ENCODE measurements around the gene LRP1B.

The LRP1B gene

DNA sequence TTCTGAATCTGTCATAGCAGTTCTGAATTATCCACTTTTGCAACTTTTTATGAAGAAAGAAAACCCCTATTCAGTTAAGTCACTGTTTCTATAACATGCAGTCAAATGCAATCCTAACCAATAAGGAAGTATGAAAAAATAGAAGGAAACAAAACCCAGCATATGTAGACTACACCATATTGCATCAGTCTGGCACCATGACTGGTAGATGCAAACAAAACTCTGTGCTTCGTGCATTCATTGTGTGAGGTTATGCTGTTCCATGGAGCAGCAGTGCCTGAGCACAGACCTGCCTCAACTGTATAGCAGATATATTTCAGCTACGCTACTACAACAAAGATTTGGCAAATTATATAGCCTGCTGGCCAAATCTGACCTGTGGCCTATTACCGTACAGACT lies 325.5 kb downstream of the LRP1B start:
- no peak for DNase-seq (ENCODE audit: low read depth in 1 of 2, low spot score in 1 of 2)
- in situ Hi-C loops (cut with HindIII; ENCODE audit: low pct_unique_long_range_greater_than_20kb, low sequenced_read_pairs) = no loop called here
- no peak for TF ChIP-seq JUND (IDR thresholded peaks at IDR 0.05; ENCODE audit: low read depth)

DNA sequence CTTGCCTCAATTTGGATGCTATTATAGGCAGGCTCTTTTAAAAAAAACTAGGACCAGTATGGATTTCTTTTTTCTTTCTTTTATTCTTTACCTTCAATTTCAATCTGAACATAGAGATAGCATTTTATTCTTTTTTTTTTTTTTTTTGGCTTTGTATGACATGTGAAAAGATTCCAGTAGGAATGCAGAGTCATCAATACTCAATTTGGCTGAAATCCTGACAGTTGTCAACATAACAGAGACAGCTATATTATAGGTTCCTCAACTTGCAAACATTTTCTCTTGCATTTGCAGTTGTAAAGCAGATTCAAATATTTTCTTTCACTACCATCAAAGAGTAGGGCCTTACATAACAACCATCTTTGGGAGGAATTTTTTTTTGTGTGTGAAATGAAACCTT lies 334.4 kb downstream of the LRP1B start:
- DNase-seq (ENCODE audit: low read depth in 1 of 2, low spot score in 1 of 2) = no peak
- no peak for TF ChIP-seq JUND (IDR thresholded peaks at IDR 0.05; ENCODE audit: low read depth)
- in situ Hi-C loops (cut with HindIII; ENCODE audit: low pct_unique_long_range_greater_than_20kb, low sequenced_read_pairs) = no loop called here

DNA sequence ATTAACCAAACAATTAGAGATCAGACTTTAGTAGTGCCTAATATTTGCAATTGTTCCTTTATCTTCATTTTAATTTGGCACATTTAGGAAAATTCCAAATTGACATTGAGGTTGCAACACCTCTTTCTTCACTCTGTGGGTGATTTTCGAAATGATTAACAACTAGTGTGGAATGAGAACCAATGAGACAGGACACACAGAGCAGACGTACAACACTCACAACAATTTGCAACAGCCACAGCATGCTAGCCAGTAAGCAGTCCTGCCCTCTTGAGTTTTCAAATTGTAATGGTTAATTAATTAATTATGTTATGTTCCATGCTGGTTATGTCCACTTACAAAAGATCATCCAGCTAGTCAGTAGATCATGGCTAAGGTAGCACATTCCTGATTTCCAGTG lies 339.3 kb downstream of the LRP1B start:
- no peak for TF ChIP-seq JUND (IDR thresholded peaks at IDR 0.05; ENCODE audit: low read depth)
- in situ Hi-C loops (cut with HindIII; ENCODE audit: low pct_unique_long_range_greater_than_20kb, low sequenced_read_pairs) = no loop called here
- DNase-seq (ENCODE audit: low read depth in 1 of 2, low spot score in 1 of 2) = no peak

DNA sequence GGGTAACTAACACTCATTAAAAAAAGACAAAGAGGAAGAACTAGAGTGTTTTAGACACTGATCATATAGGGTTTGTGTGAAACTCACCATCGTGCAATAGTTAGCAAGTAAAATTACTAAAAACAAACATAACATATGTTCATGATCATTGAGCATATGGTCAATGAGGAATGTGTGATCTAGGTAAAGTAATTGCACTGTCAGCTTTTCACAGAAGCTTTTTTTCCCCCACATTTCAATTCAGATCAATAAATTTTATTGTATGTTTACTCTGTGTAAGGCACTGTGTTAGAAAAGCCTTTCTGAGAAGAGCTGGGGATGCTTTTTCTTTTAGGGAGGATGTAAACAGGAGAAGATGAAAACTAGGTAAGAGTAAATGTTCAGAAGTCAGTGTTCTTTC lies 348.2 kb downstream of the LRP1B start:
- no peak for DNase-seq (ENCODE audit: low read depth in 1 of 2, low spot score in 1 of 2)
- in situ Hi-C loops (cut with HindIII; ENCODE audit: low pct_unique_long_range_greater_than_20kb, low sequenced_read_pairs) = no loop called here
- no peak for TF ChIP-seq JUND (IDR thresholded peaks at IDR 0.05; ENCODE audit: low read depth)

DNA sequence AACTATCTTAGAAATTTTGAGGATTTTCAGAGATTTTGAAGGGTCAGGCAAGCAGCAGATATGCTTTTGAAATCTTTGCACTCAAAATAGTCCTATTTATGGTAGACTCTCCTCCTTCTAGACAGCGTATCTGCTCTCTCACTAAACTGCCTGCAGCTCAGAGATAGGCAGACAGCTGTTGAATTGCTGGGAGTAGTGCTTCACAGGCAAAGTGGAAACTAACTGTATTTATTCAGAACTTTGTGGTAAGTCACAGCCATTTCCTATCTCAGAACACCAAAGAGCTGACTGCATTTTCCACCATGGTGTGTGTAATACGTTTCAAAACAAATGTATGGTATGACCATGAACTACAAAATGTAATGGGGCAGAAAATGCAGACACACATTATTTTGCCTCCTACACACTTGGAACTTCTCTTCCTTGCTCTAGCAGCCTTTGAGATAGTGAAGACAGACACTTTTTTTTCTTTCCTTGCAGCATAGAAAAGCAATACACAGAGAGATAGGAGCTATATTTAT lies 352.4 kb downstream of the LRP1B start:
- in situ Hi-C loops (cut with HindIII; ENCODE audit: low pct_unique_long_range_greater_than_20kb, low sequenced_read_pairs) = no loop called here
- TF ChIP-seq JUND (IDR thresholded peaks at IDR 0.05; ENCODE audit: low read depth) = no peak
- no peak for DNase-seq (ENCODE audit: low read depth in 1 of 2, low spot score in 1 of 2)

DNA sequence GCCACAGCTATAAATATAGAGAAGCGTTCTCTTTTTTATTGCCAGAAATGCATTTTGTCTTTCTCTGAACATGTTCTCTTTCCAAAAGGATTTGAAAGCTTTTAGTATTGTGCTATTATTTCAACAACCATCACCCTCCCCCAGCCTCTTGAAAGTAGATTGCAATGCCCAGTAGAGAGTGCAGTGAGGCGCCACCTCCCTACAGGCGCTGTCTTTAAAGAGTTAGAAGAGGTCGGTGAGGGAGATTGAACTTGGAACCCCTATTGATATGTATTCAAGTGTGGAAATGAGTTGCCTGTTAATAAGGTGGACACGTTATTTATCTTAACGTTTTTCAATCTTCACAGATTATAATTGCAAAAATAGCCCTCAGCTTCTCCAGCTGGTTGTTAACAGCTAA lies 360.3 kb downstream of the LRP1B start:
- no peak for DNase-seq (ENCODE audit: low read depth in 1 of 2, low spot score in 1 of 2)
- no peak for TF ChIP-seq JUND (IDR thresholded peaks at IDR 0.05; ENCODE audit: low read depth)

DNA sequence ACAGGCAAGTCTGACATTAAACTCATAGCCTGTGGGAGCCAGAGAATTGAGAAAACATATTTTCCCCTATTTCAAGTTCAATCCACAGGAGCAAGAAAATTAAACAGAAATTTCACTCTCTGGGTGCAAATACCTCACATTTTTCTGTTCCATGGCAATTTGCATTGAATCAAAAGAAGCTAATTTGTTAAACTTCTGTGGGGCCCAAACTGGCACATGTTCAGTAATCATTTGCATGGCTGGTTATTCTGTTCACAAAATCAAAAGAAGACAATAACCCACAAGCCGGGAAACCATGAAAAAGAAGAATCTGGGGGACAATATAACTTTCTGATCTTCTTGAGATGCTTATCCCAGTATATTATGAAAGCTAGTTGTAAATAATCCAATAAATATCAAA lies 363.1 kb downstream of the LRP1B start:
- no peak for TF ChIP-seq JUND (IDR thresholded peaks at IDR 0.05; ENCODE audit: low read depth)
- DNase-seq (ENCODE audit: low read depth in 1 of 2, low spot score in 1 of 2) = no peak
- in situ Hi-C loops (cut with HindIII; ENCODE audit: low pct_unique_long_range_greater_than_20kb, low sequenced_read_pairs) = no loop called here

More for the DNA sequence above, 360.3 kb downstream of the LRP1B start:
- in situ Hi-C loops (cut with HindIII; ENCODE audit: low pct_unique_long_range_greater_than_20kb, low sequenced_read_pairs) = no loop called here

DNA sequence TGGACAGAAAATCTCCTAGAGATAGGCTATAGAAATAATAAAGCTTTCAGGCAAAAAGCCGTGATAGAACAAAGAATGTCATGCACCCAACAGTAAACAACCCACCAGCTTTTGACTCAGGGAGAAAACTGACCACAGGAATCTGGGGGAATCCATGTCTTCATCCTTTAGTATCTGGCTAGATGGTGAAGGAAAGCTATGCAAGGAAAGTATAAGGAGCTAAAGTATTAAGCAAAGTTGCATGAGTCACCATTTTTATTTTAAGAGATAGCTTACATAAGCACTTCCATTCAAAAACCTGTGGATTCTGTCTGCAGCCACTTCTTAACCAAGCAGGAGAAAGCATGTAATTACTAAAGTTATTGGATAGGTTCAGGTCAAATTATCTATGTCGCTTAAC lies 363.8 kb downstream of the LRP1B start:
- DNase-seq (ENCODE audit: low read depth in 1 of 2, low spot score in 1 of 2) = no peak
- TF ChIP-seq JUND (IDR thresholded peaks at IDR 0.05; ENCODE audit: low read depth) = no peak
- in situ Hi-C loops (cut with HindIII; ENCODE audit: low pct_unique_long_range_greater_than_20kb, low sequenced_read_pairs) = no loop called here

DNA sequence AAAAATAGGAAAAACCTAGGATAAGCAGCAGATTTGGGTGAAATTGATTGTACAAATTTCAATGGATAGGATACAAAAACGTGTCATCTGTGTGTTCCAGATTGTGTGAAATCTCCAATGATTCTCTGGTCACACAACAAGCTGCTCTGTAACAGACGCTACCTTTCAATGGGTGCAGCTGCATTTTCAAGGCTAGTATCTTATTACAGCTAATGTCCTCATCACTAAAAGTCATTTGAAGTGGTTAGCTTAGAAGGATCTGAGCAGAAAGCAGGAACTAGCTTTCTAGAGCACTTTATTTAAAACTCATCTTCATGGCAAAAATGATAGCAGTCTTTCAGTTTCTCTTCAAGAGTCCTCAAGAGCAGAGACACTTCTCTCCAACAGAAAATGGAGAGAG lies 364.6 kb downstream of the LRP1B start:
- DNase-seq (ENCODE audit: low read depth in 1 of 2, low spot score in 1 of 2) = no peak
- no peak for TF ChIP-seq JUND (IDR thresholded peaks at IDR 0.05; ENCODE audit: low read depth)
- in situ Hi-C loops (cut with HindIII; ENCODE audit: low pct_unique_long_range_greater_than_20kb, low sequenced_read_pairs) = no loop called here

DNA sequence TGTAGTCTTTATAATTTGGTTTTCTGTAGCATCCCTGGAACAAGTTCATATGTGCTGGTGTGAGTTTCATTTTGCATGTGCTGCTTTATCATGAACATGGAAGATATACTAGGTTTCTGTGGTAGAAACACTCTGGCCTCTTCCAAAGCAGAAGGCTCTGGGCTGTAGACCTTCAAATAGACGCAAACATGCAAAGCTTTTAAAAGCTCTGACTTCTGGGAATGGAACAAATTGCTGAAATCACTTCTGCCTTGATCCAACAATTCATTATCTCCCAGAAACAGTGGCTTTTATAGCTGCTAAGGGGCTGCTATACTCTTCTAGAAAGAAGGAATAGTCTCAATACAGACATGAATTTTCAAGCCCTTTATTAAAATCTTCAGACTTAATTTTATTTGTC lies 382.2 kb downstream of the LRP1B start:
- in situ Hi-C loops (cut with HindIII; ENCODE audit: low pct_unique_long_range_greater_than_20kb, low sequenced_read_pairs) = no loop called here
- no peak for TF ChIP-seq JUND (IDR thresholded peaks at IDR 0.05; ENCODE audit: low read depth)
- no peak for DNase-seq (ENCODE audit: low read depth in 1 of 2, low spot score in 1 of 2)

DNA sequence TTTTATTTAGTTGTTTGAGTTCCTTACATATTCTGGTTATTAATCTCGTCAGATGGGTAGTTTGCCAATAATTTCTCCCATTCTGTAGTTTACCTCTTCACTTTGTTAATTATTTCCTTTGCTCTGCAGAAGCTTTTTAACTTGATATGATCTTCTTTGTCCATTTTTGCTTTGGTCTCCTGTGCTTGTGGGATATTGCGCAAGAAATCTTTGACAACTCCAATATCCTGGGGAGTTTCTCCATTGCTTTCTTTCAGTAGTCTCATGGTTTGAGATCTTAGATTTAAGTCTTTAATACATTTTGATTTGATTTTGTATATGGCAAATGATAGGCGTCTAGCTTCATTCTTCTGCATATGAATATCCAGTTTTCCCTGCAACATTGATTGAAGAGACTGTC lies 389.2 kb downstream of the LRP1B start:
- no peak for TF ChIP-seq JUND (IDR thresholded peaks at IDR 0.05; ENCODE audit: low read depth)
- DNase-seq (ENCODE audit: low read depth in 1 of 2, low spot score in 1 of 2) = no peak
- in situ Hi-C loops (cut with HindIII; ENCODE audit: low pct_unique_long_range_greater_than_20kb, low sequenced_read_pairs) = no loop called here

DNA sequence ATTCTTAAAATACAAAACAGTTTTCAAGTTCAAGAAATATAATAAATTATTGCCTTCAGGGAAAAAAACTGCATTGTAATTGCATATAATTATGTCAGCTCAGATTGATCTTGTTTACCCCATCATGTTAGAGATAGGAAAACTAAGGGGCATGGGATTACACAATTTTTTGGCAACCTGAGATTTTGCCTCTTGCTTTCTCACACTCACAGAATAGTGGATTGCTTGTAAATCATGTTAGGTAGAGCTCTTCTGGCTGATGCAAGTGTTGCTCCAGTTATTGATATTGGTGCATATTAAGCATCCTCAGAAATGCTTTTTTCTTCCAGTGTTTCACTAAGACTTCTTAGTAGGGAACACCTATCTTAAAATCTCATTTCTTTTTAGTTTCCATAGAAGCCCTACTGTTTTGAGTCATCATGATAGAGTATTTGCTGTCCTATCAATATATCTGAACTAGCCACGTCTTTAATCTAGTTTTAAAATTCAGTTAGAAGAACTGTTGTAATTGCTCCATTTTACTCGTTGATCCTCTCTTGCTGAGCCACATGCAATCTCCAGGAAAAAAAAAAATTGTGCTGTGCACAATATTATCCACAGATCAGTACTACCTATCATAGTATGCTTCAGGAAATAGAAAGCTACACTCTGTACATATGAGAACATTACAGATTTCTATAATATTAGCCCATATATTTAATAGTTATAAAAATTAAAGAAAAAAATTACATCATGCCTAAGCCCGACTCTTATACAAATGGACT lies 393.1 kb downstream of the LRP1B start:
- no peak for DNase-seq (ENCODE audit: low read depth in 1 of 2, low spot score in 1 of 2)
- no peak for TF ChIP-seq JUND (IDR thresholded peaks at IDR 0.05; ENCODE audit: low read depth)
- in situ Hi-C loops (cut with HindIII; ENCODE audit: low pct_unique_long_range_greater_than_20kb, low sequenced_read_pairs) = no loop called here

DNA sequence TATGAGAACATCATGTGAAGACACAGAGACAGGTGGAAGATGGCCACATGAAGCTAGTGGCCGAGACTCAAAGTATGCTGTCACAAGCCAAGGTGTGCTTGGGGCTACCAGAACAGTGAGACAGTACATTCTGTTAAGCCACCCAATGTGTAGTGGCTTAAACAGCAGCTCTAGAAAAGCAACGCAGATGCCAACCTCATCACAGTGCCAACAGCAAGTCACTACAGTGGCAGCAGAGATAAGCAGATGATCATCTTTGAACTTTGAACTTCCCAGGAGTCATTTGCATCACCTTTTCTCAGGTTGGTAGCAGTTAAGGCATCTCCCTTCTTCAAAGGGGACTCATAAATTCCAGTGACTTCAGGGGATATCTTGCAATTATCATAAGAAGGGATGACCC lies 394.4 kb downstream of the LRP1B start:
- in situ Hi-C loops (cut with HindIII; ENCODE audit: low pct_unique_long_range_greater_than_20kb, low sequenced_read_pairs) = no loop called here
- TF ChIP-seq JUND (IDR thresholded peaks at IDR 0.05; ENCODE audit: low read depth) = no peak
- no peak for DNase-seq (ENCODE audit: low read depth in 1 of 2, low spot score in 1 of 2)

DNA sequence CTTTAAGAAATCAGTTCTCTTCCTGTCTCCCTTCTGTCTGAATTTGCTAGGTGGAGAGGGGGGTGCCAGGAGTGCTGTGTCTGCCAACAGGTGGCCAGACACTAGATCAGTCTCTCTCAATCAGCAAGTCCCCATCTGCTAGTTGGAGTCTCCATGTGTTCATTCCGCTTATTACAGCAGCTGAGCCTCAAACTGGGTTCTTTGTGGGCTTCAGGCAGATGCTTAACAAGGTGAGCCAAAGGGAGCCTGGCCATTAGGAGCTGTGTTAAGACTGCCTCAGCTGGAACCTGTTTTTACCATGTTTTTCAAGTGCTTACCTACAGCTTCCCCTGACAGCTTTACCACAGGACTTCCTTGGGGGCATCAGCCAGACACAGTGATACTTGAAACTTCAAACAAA lies 401.9 kb downstream of the LRP1B start:
- TF ChIP-seq JUND (IDR thresholded peaks at IDR 0.05; ENCODE audit: low read depth) = no peak
- in situ Hi-C loops (cut with HindIII; ENCODE audit: low pct_unique_long_range_greater_than_20kb, low sequenced_read_pairs) = no loop called here
- no peak for DNase-seq (ENCODE audit: low read depth in 1 of 2, low spot score in 1 of 2)

Measured in T47D (cell line).